HUES6 (cell line): ENCODE results near the gene LCA5.

Source experiments
- H3K27ac ChIP-seq: 2 replicates; pipeline ENCODE4 v1.7.0; 2013; ENCODE audit warnings: low read depth, mild to moderate bottlenecking, low read length, inconsistent platforms
- H3K27me3 ChIP-seq: 2 replicates; pipeline ENCODE4 v1.6.1; 2013; ENCODE audit warnings: low read length; ENCODE audit not compliant: control insufficient read depth, insufficient read depth
- H3K36me3 ChIP-seq: 2 replicates; pipeline ENCODE4 v1.6.1; 2013; ENCODE audit warnings: low read length; ENCODE audit not compliant: control insufficient read depth, insufficient read depth
- H3K4me1 ChIP-seq: 2 replicates; pipeline ENCODE4 v1.6.1; 2013; ENCODE audit warnings: low read length; ENCODE audit not compliant: control insufficient read depth, insufficient read depth
- H3K4me3 ChIP-seq: 2 replicates; pipeline ENCODE4 v1.5.1; 2013; ENCODE audit warnings: low read depth, low read length
- H3K9ac ChIP-seq: one replicate; pipeline ENCODE4 v1.6.1; 2013; ENCODE audit warnings: mild to moderate bottlenecking, low read length
- H3K9me3 ChIP-seq: 2 replicates; pipeline ENCODE4 v1.6.1; 2013; ENCODE audit warnings: low read depth, low read length; ENCODE audit not compliant: control insufficient read depth, insufficient read depth

LCA5 gene

GRCh38 chr6:79440598-79440997 is 96.6 kb downstream of the LCA5 start:
- H3K27me3 ChIP-seq: no peaks in the 10 kb centered on the region
- no peak overlapping the region for H3K27ac ChIP-seq
- peaks cover 12% of the 10 kb centered on the region for H3K9me3 ChIP-seq
- no peak overlapping the region for H3K9ac ChIP-seq
- no peaks in the 10 kb centered on the region for H3K4me1 ChIP-seq
- no peak overlapping the region for H3K4me3 ChIP-seq
- no peaks in the 10 kb centered on the region for H3K36me3 ChIP-seq

GRCh38 chr6:79438030-79438429 is 99.2 kb downstream of the LCA5 start:
- Histone ChIP-seq H3K36me3 (no peaks in the 10 kb centered on the region), H3K27me3 (no peaks in the 10 kb centered on the region), H3K9ac (no peak overlapping the region), H3K9me3 (peaks cover 6% of the 10 kb centered on the region), H3K4me1 (no peaks in the 10 kb centered on the region), H3K4me3 (no peak overlapping the region), H3K27ac (no peak overlapping the region)

- Histone ChIP-seq H3K4me3 (no peak overlapping the region), H3K27ac (no peak overlapping the region), H3K36me3 (no peaks in the 10 kb centered on the region), H3K9ac (no peak overlapping the region), H3K4me1 (no peaks in the 10 kb centered on the region), H3K9me3 (no peaks in the 10 kb centered on the region), H3K27me3 (no peaks in the 10 kb centered on the region)
These were observed 101.0 kb downstream of the LCA5 start for GRCh38 chr6:79436241-79436640.

GRCh38 chr6:79435746-79436145 is 101.5 kb downstream of the LCA5 start:
- Histone ChIP-seq H3K9me3 (no peaks in the 10 kb centered on the region), H3K36me3 (no peaks in the 10 kb centered on the region), H3K4me3 (no peak overlapping the region), H3K27me3 (no peaks in the 10 kb centered on the region), H3K27ac (no peak overlapping the region), H3K9ac (no peak overlapping the region), H3K4me1 (no peaks in the 10 kb centered on the region)
